Measurements from ENCODE around the gene RTN4RL1.
A peak's percentile ranks its signal among the peaks of the same experiment; 100 is the strongest.

Gene RTN4RL1

DNA sequence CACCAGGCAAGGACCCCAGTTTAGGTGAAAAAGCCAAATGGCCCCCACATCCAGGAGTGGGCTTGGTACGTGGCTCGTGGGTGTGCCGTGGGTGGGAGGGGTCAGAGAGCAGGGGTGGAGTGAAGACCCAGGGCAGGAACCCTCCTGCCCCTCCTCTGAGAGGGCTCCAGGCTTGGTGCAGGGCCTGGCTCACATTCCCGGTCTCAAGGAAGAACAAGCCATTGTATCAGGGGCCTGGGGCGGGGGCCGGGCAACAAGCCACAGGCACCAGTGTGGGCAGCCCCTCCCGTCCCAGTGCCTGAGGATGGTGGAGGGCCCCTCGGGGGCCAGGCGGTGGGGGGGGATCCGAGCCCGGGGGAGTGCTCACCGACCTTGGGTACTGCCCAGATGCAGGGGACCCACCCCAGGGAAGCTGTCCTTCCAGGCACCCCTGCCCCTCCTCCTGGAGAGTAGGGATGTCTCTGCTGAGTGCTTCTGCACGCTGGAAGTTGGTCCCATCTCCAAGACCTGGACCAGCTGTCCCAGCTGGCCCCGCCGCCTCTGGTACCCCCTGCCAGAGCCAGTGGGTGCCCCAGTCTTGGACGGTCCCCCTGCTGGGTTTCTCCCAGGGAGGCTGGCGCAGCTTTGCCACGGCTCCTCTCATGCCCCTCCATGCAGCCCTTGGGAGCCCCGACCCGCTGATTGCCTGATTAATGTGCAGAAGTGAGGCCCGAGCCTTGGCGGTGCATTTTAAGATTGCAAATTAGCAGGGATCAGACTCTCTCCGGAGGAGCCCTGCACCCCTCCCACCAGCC, 83.7 kb downstream of the RTN4RL1 start:
- peak; percentile 43 for DNase-seq (ENCODE audit: low spot score)
- in situ Hi-C loops (cut with MboI; ENCODE audit: low sequenced_read_pairs, unreplicated experiment): no loop called here
- TF ChIP-seq, protein P1, sequence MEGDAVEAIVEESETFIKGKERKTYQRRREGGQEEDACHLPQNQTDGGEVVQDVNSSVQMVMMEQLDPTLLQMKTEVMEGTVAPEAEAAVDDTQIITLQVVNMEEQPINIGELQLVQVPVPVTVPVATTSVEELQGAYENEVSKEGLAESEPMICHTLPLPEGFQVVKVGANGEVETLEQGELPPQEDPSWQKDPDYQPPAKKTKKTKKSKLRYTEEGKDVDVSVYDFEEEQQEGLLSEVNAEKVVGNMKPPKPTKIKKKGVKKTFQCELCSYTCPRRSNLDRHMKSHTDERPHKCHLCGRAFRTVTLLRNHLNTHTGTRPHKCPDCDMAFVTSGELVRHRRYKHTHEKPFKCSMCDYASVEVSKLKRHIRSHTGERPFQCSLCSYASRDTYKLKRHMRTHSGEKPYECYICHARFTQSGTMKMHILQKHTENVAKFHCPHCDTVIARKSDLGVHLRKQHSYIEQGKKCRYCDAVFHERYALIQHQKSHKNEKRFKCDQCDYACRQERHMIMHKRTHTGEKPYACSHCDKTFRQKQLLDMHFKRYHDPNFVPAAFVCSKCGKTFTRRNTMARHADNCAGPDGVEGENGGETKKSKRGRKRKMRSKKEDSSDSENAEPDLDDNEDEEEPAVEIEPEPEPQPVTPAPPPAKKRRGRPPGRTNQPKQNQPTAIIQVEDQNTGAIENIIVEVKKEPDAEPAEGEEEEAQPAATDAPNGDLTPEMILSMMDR (IDR thresholded peaks at IDR 0.05; ENCODE audit: borderline replicate concordance, control extremely low read depth, extremely low read depth, insufficient read depth, missing control alignments): no peak

DNA sequence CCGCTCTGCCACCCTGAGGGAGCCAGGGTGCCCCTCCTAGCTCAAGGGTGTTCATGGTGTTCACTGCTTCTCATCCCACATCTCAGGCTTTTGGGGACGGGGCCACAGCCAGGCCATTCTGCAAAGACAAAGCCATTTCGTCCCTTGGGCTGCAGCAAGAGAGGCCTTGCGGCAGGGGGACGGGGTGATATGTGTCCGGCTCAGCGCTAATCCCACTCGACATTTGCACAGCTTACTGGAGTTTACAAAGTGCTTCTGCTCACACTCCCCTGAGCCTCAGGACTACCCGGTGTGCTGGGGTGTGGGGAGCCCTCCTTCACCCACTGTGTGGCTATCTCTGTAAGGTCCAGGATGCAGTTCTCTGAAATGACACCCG, 84.3 kb downstream of the RTN4RL1 start:
- DNase-seq (ENCODE audit: low spot score): no peak
- in situ Hi-C loops (cut with MboI; ENCODE audit: low sequenced_read_pairs, unreplicated experiment): no loop called here
- TF ChIP-seq, protein P1 (IDR thresholded peaks at IDR 0.05; ENCODE audit: borderline replicate concordance, control extremely low read depth, extremely low read depth, insufficient read depth, missing control alignments): no peak

GRCh38 chr17:1939981-1940809, 84.9 kb downstream of the RTN4RL1 start:
- in situ Hi-C loops (cut with MboI; ENCODE audit: low sequenced_read_pairs, unreplicated experiment): no loop called here
- DNase-seq (ENCODE audit: low spot score): no peak

GRCh38 chr17:1937461-1937860, 87.7 kb downstream of the RTN4RL1 start:
- TF ChIP-seq, protein P1 (IDR thresholded peaks at IDR 0.05; ENCODE audit: borderline replicate concordance, control extremely low read depth, extremely low read depth, insufficient read depth, missing control alignments): no peak
- in situ Hi-C loops (cut with MboI; ENCODE audit: low sequenced_read_pairs, unreplicated experiment): no loop called here
- no peak for DNase-seq (ENCODE audit: low spot score)

More at GRCh38 chr17:1939981-1940809, 84.9 kb downstream of the RTN4RL1 start:
- TF ChIP-seq, protein P1 (IDR thresholded peaks at IDR 0.05; ENCODE audit: borderline replicate concordance, control extremely low read depth, extremely low read depth, insufficient read depth, missing control alignments): no peak

- TF ChIP-seq, protein P1 (IDR thresholded peaks at IDR 0.05; ENCODE audit: borderline replicate concordance, control extremely low read depth, extremely low read depth, insufficient read depth, missing control alignments): no peak
- no peak for DNase-seq (ENCODE audit: low spot score)
- in situ Hi-C loops (cut with MboI; ENCODE audit: low sequenced_read_pairs, unreplicated experiment): no loop called here
These were observed 88.4 kb downstream of the RTN4RL1 start for GRCh38 chr17:1936766-1937165.

DNA sequence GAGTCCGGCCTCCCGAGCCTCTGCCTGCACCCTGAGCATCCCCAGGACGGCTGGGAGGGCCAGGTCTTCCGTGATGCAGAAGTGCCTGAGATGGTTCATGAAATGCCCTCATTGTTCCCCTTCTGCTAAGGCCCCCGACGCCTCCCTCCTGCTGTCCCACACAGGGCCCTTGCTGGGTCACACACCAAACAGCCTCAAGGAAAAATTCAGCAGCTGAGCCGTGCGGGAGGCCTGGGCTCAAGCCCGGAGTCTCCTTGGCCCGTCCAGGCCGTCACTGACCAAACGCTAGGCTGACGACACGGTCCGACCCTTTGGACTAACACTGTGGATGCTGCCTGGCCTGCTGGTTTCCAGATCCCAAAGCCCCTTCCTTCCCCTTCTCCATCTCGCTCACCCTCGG, 90.2 kb downstream of the RTN4RL1 start:
- TF ChIP-seq, protein P1 (IDR thresholded peaks at IDR 0.05; ENCODE audit: borderline replicate concordance, control extremely low read depth, extremely low read depth, insufficient read depth, missing control alignments): no peak
- no peak for DNase-seq (ENCODE audit: low spot score)
- in situ Hi-C loops (cut with MboI; ENCODE audit: low sequenced_read_pairs, unreplicated experiment): no loop called here

Data from GM13976 (cell line).